ENCODE results near the gene SLIT1.
A peak's percentile ranks its signal among the peaks of the same experiment; 100 is the strongest.

The SLIT1 gene

DNA sequence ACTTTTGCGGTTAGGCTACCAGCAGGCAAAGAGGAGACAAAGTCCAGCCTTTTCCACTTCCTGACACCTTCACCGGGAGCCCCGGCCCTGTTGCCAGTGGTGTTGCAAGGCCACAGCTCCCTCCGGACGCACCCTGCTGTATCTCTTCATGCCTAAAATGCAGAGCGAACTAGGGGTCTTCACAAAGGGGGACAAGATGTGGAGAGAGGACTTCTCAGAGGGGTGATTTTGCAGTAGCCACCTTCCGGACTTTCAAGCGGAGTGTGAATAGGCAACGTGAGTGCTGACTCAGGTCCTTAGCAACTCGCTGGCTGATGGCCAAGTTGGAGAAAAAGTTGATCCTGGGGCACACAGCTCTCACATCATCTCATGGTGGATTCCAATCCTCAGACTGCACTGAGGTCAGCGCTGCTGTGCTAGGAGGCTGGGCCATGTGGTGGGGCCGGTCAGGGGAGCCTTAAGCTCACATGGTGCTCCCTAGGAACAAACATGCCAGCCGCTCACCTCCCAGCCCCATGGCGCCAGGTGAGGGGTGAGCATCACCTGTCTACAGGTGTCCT lies 187.3 kb downstream of the SLIT1 start:
- no peak for DNase-seq

GRCh38 chr10:96996275-96996965 lies 189.3 kb downstream of the SLIT1 start:
- DNase-seq = no peak

- DNase-seq = no peak
Measured at GRCh38 chr10:96995851-96996250, 189.9 kb downstream of the SLIT1 start.

- DNase-seq = no peak
Measured at GRCh38 chr10:96992721-96993120, 193.0 kb downstream of the SLIT1 start.

DNA sequence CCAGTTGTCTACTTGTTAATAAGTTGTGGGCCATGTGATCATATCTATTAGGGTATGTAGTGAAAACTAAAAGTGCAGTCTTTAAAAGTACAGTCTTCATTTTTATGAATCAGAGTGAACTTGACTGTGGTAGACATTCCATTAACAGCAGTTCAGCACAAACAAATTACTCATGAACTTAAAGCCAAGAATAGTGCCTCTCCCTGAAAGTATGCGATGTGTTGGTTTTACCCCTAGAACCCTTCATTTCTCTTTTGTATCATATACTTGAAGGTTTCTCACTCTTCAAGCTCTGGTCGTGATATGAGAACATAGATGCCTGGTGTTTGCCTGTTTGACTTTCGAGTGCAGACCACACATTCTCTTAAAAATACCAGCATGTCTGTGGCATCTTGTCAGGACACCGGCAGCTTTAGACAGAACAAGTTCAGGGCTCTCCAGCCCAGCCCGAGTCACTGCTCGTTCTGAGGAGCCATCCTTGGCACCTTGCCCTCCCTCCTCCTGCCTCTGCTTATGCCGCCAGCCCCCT lies 194.4 kb downstream of the SLIT1 start:
- no peak for DNase-seq

DNA sequence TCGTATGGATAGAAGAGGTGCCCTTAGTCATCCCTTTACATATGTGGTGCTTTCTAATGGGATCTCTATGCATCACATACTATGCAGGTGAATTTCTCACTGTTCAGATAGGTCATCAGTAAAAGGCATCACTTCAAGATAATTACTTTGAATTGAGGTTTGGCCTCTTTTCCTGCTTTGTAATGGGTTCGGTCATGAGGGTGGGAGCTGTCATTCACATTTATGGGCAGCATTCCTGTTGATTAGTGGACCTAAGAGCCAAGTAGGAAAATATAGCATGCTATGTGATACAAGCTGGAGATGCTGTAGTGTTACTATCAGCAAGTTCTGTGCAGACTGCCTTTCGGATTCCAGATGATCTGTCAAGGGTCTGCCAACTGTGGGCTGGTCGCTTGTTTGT lies 197.3 kb downstream of the SLIT1 start:
- DNase-seq = no peak

DNA sequence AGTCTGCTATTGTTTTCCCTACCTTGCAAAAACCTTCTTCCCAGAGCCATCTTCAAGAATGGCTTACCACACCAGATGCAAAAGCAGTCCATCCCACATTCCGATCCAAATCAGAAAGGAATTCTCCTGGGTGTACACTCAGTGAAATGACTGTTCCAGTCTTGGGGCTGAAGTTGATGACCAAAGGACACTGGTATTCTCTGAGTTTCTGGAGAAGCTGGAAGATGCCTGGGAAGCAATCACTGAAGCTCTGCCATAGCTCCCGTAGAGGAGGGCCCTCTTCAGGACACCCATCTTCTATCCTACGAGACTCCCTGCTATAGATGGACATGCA lies 197.9 kb downstream of the SLIT1 start:
- no peak for DNase-seq

GRCh38 chr10:96987141-96987841 lies 198.5 kb downstream of the SLIT1 start:
- no peak for DNase-seq

- no peak for DNase-seq
Measured at GRCh38 chr10:96986200-96986856, 199.4 kb downstream of the SLIT1 start.

DNA sequence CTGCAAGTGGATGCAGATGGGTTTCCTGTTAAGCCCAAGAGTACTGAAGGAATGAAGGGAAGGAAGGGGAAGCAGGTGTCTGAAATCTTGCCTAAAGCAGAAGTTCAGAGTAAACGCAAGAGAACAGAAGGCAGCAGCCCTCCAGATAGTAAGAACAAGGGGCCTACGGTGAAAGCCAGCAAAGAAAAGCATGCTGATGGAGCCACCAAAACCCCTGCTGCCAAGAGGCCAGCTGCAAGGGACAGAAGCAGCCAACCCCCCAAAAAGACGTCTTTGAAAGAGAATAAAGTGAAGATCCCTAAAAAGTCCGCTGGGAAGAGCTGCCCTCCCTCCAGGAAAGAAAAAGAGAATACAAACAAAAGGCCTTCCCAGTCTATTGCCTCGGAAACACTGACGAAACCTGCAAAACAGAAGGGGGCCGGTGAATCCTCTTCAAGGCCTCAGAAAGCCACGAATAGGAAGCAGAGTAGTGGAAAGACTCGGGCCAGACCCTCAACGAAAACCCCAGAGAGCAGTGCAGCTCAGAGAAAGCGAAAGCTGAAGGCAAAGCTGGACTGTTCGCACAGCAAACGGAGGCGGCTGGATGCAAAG lies 201.1 kb downstream of the SLIT1 start:
- DNase-seq = peak in 7 of 14 donors; percentile 16 to 56 (median 36)

- DNase-seq = no peak
Measured at GRCh38 chr10:96982149-96982930, 203.4 kb downstream of the SLIT1 start.

DNA sequence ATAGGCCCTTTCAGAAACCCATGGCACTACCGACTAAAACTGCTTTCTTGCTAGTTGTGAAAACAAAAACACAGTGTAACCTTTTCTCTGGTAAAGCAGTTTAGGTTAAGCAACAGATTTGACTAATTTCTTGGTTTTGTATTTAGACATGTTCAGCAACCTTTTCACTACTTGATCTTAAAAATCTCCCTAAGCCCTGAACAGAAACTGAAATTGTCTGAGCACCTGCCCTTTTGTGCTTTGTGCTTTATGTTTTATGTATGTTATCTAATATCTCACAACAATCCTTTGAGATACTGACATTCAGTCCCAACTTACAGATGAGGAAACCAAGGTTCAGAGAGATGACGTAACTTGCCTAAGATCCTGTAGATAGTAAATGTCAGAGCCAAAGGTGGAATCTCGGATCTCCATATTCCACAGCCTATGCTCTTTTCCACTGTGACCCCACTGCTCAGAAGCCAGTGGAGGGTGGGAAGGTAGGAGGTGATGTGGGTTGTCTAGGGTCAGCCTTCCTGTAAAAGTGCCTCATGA lies 207.1 kb downstream of the SLIT1 start:
- no peak for DNase-seq

DNA sequence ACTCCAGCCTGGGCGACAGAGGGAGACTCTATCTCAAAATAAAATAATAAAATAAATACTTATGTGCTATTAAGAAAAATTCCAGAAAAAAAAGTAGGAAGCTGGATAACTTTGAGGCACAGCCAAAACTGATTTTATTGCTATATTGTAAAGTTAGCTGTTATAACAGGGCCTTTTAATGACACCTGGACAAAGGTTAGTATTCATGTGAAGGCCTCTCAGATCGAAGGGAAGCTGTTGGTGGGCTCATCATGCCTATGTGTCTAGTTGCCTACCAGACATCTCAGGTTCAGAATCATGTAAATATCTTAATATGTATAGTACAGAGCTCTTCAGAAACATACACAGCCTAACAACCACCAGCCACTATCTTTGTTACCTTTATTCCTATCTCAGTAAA lies 210.6 kb downstream of the SLIT1 start:
- DNase-seq = no peak

DNA sequence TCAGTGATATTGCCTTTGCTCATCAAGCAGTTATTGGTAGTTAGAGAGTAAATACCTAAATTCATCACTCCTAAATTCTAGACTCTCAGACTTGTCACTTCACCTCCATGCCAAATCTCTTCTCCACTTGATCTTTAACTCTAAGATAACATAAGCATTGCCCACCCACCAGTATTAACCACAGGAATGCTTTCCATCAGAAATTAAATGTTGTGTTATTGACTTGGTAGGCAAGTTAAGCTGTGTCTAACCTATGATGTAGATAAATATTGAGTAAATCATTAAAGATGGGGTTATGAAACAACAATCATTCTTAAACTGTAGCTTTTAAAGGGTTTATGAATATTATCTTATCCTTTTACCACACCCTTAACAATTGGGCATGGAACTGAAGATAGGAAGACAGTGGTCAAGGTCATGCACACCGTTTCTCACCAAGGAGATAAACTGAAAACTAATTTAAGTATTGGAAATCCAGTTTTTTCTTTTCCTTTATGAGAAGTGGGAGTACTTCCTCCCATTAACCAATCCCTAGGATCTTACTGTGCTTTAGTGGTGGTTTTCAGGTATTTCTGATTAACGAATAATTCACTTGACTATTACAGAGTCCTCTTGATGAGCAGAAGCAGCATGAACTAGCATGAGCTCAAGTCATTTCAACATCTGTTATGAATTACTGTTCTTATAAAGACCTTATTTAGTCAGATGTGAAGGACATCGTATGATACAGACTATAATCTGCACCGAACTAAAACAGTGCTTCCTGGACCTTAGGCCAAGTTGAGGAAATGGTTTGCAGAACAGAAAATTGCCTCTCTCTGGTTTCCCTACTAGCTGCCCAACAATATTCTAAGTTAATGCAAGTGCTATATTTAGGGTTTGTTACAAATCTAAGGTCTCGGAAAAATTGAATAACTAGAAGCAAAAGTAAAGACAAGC lies 211.7 kb downstream of the SLIT1 start:
- DNase-seq = no peak

DNA sequence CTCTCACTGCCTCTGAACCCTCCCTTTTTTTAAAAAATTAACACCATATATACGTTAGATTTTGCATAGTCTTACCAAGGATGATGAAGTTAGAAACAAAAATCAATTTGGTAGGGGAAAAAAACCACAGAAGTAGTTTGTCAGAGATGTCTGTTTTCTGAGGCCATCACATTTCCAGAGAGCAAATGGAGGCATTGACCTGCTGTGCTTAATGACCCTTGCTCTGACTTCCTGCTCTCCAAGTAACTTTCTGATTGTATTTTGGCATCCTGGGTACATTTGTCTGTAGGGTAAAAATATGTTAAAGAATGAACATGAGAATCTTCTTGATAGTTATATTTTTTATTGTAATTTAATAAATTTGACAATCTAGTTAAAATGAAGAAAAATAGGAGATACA lies 213.5 kb downstream of the SLIT1 start:
- DNase-seq = no peak

DNA sequence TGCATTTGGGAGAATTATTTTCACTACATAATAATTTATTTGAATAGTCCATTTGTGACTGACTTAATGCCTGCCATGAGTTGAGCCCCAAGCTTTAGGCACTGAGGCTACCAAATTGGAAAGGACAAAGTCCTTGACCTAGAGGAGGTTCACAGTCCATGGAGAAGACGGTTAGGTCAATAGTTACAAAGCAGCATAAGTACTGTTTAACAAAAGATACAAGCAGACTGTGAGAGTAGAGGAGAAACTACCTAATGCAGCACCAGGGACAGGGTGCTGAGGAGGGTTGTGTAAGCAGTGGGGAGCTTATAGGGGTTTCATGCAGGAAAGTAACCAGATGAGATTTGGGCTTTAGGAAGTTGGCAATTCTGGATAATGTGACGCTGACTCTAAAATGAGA lies 214.4 kb downstream of the SLIT1 start:
- no peak for DNase-seq

DNA sequence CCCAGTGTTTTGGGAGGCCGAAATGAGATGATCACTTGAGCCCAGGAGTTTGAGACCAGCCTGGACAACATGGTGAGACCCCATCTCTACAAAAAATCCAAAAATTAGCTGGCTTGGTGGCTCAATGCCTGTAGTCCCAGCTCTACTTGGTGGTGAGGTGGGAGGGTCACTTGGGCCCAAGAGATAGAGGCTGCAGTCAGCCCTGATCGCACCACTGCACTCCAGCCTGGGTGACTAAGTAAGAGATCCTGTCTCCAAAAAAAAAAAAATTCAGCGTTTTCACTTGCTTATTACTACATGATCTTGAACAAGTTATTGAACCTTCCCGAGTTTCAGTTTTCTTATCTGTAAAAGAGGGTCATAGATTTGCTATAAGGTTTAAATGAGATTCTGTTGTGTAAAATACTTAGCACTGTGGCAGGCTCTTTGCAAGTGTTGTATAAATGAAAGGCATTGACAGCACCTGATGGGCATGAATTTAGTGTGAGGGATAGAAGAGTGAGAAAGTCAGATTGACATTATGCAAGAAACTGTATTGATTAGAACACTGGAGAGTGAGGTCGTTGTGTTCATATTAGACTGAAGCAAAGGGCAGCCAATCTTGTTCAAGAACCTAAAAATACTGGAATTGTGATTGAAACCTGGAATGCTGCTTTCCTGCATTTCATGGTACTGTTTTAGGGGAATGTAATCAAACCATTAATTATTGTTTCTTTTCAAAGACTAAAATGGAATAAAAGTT lies 216.9 kb downstream of the SLIT1 start:
- DNase-seq = no peak

- DNase-seq = no peak
Measured at GRCh38 chr10:96967847-96968246, 217.9 kb downstream of the SLIT1 start.

DNA sequence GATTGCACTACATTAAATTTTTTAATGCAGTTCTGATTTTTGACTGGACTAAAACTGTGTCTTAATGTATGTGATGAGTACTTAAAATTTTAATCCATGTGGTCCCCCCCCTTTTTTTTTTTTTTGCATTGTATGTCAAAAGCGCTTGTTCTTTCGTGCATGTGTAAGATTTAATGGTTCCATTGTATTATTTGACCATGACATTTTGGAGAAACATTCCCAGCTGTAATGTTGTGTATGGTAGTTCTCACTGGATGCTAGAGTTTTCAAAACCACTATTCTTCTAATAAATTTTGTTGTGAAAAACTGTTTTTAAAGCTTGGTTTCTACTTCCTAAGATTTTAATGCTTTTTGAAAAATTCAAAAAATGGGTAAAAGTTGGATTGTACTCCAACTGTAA lies 221.6 kb downstream of the SLIT1 start:
- no peak for DNase-seq

- DNase-seq = no peak
Measured at GRCh38 chr10:96960872-96961271, 224.9 kb downstream of the SLIT1 start.

Measured in C1 segment of cervical spinal cord (tissue), 14 donors.